ENCODE results near the gene SGPL1.

SGPL1 gene

GRCh38 chr10:70843776-70844489, 28.2 kb downstream of the SGPL1 start:
- DNase-seq (ENCODE audit: low read depth), result no peak
- no peak for TF ChIP-seq CTCF (IDR thresholded peaks at IDR 0.05; ENCODE audit: low read depth, low read length, missing control alignments)

GRCh38 chr10:70845256-70845655, 29.5 kb downstream of the SGPL1 start:
- H3K4me3 ChIP-seq (ENCODE audit: low read depth, low read length), result no peak overlapping the region
- TF ChIP-seq CTCF (IDR thresholded peaks at IDR 0.05; ENCODE audit: low read depth, low read length, missing control alignments), result no peak
- no peak for DNase-seq (ENCODE audit: low read depth)

More at GRCh38 chr10:70843776-70844489, 28.2 kb downstream of the SGPL1 start:
- H3K4me3 ChIP-seq (ENCODE audit: low read depth, low read length), result no peak overlapping the region

- no peak overlapping the region for H3K4me3 ChIP-seq (ENCODE audit: low read depth, low read length)
- TF ChIP-seq CTCF (IDR thresholded peaks at IDR 0.05; ENCODE audit: low read depth, low read length, missing control alignments), result no peak
- no peak for DNase-seq (ENCODE audit: low read depth)
Measured at GRCh38 chr10:70845816-70846215, 30.1 kb downstream of the SGPL1 start.

- H3K4me3 ChIP-seq (ENCODE audit: low read depth, low read length), result no peak overlapping the region
- DNase-seq (ENCODE audit: low read depth), result no peak
- TF ChIP-seq CTCF (IDR thresholded peaks at IDR 0.05; ENCODE audit: low read depth, low read length, missing control alignments), result no peak
Measured at GRCh38 chr10:70846795-70847194, 31.0 kb downstream of the SGPL1 start.

GRCh38 chr10:70847659-70848360, 32.1 kb downstream of the SGPL1 start:
- no peak for TF ChIP-seq CTCF (IDR thresholded peaks at IDR 0.05; ENCODE audit: low read depth, low read length, missing control alignments)
- no peak overlapping the region for H3K4me3 ChIP-seq (ENCODE audit: low read depth, low read length)
- DNase-seq (ENCODE audit: low read depth), result no peak

- DNase-seq (ENCODE audit: low read depth), result no peak
- TF ChIP-seq CTCF (IDR thresholded peaks at IDR 0.05; ENCODE audit: low read depth, low read length, missing control alignments), result no peak
Measured at GRCh38 chr10:70849582-70850016, 33.9 kb downstream of the SGPL1 start.

More at GRCh38 chr10:70849582-70850016, 33.9 kb downstream of the SGPL1 start:
- H3K4me3 ChIP-seq (ENCODE audit: low read depth, low read length), result no peak overlapping the region
